Measurements from ENCODE around the gene POU2F3. TPM values are rescaled to one million over a fixed set of nuclear protein-coding genes. Genes with fewer than 3 reads are reported as not detected.
A peak's percentile ranks its signal among the peaks of the same experiment; 100 is the strongest.

POU2F3 gene
- total RNA-seq, 1 experiment from 2014 or later: 0.62 TPM

DNA sequence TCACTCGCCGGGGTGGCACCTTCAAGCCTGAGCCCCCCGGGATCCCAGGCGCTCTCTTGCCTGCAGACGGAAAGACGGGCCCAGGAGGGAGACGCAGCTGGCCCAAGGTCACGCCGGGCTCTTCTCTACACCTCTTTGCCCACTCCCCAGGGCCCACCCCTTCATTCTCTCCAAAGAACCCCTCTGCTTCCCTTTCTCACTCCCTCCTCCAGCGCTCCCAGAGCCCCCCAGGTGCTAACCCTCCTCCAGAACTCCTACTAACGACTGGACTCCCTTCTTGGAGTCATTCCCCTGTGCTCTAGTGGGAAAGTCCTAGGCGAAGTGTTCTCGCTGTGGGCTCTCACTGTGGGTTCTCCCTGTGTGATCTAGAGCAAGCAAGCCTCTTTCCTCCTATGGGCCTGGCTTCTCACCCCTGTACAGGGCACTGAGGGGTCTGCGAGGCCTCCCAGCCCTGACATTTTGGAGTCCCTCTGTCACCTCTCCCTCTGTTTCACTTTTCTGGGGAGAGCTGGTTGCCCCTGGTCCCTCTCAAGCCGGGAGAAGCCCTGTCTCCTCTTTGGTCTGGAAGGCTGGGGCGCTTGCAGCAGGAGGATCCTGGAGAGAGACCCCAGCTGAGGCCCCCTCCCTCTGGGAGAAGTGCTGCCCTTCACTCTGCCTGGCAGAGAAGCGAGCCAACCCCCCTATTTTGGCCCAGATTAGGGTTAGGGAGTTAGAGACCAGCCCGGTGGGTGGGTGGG is 28.2 kb upstream of the POU2F3 start:
- no peak for TF ChIP-seq EZH2phosphoT487 (IDR thresholded peaks at IDR 0.05; ENCODE audit: borderline replicate concordance, low read length)
- TF ChIP-seq EZH2 (IDR thresholded peaks at IDR 0.05; ENCODE audit: low read length, unreplicated experiment): no peak
- TF ChIP-seq, protein P1, sequence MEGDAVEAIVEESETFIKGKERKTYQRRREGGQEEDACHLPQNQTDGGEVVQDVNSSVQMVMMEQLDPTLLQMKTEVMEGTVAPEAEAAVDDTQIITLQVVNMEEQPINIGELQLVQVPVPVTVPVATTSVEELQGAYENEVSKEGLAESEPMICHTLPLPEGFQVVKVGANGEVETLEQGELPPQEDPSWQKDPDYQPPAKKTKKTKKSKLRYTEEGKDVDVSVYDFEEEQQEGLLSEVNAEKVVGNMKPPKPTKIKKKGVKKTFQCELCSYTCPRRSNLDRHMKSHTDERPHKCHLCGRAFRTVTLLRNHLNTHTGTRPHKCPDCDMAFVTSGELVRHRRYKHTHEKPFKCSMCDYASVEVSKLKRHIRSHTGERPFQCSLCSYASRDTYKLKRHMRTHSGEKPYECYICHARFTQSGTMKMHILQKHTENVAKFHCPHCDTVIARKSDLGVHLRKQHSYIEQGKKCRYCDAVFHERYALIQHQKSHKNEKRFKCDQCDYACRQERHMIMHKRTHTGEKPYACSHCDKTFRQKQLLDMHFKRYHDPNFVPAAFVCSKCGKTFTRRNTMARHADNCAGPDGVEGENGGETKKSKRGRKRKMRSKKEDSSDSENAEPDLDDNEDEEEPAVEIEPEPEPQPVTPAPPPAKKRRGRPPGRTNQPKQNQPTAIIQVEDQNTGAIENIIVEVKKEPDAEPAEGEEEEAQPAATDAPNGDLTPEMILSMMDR (conservative IDR thresholded peaks at IDR 0.05; ENCODE audit: low read depth, low read length): no peak
- ATAC-seq (0 out of 2 replicates have a peak, but pooled peaks have one; percentile 4), DNase-seq (peak; percentile 20)
- TSS peak; percentile 38 for BruUV-seq (replicated peaks)
- intact Hi-C loops (cut with micrococcal nuclease): loop anchor here (1.0 to 5.0 kb wide), 4 partner anchors 29 to 92 kb away; no protein-coding TSS in a partner anchor
- Histone ChIP-seq H2AFZ (ENCODE audit: low read length) (no peak overlapping the region), H3F3A (ENCODE audit: low read length, unreplicated experiment) (no peaks in the 10 kb centered on the region), H3K27me3 (ENCODE audit: low read length) (no peaks in the 10 kb centered on the region), H3K9me2 (replicated peaks; ENCODE audit: low read length) (no peaks in the 10 kb centered on the region), H3K9ac (ENCODE audit: low read length) (peak overlapping the region; percentile 76), H3K4me2 (ENCODE audit: low read length) (peak overlapping the region; percentile 91), H4K20me1 (ENCODE audit: low read length) (peaks cover 24% of the 10 kb centered on the region; the same call in 1 of the 2 replicates), H3K4me3 (ENCODE audit: low read length) (peak overlapping the region; percentile 77), H3K9me3 (ENCODE audit: low read length) (no peaks in the 10 kb centered on the region), H3K27ac (ENCODE audit: low read length) (peak overlapping the region; percentile 78), H3K36me3 (ENCODE audit: low read depth, low read length) (peaks cover 10% of the 10 kb centered on the region), H3K4me1 (ENCODE audit: insufficient read depth, low read length) (peaks cover 62% of the 10 kb centered on the region), H3K79me2 (ENCODE audit: low read length) (peaks cover 45% of the 10 kb centered on the region)
- POLR2A ChIA-PET (ENCODE audit: unreplicated experiment): no interaction called here
- CTCF ChIA-PET: no interaction called here

DNA sequence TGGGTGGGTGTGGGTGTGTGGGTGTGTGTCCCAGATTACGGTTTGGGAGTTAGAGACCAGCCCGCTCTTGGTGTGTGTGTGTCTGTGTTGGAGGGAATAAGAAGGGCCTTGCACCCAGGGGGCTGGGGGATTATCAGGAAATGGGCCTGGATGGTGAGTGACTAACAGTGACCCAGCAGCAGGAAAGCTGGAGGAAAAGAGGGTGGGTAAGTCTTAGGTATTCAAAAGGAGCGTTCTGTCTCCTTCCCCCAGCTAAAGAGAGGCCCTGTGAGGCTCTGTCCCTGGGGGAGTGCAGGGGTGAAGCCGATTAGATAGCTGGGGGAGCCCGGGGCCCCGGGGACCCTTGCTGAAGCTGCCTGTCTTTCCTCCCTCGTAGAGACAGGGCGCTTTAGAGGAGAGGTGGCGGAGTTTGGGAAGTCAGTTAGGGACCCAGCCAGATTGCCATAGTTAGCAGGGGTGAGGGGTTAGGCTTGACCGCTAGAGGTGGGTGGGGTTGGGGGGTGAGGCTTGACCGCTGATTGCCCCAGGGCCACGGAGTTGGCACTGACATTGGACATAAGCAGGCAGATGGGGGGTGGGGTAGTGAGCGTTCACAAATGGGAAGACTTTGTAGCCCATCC is 27.6 kb upstream of the POU2F3 start:
- peak overlapping the region; percentile 76 for H3K9ac ChIP-seq (ENCODE audit: low read length)
- ATAC-seq (peak; percentile 6; the same call in 1 of the 2 replicates), DNase-seq (peak; percentile 48)
- intact Hi-C loops (cut with micrococcal nuclease): loop anchor here (2.0 to 5.0 kb wide), 2 partner anchors 30 to 40 kb away; no protein-coding TSS in a partner anchor
- H3K4me3 ChIP-seq (ENCODE audit: low read length): peak overlapping the region; percentile 77
- CTCF ChIA-PET: interaction anchor here (1.0 to 1.6 kb wide), 3 partner anchors 44 to 92 kb away, joined by 3 to 12 read pairs (median 9); no protein-coding TSS in a partner anchor
- peaks cover 10% of the 10 kb centered on the region for H3K36me3 ChIP-seq (ENCODE audit: low read depth, low read length)
- peaks cover 47% of the 10 kb centered on the region for H3K79me2 ChIP-seq (ENCODE audit: low read length)
- H2AFZ ChIP-seq (ENCODE audit: low read length): no peak overlapping the region
- peaks cover 62% of the 10 kb centered on the region for H3K4me1 ChIP-seq (ENCODE audit: insufficient read depth, low read length)
- peaks cover 24% of the 10 kb centered on the region; the same call in 1 of the 2 replicates for H4K20me1 ChIP-seq (ENCODE audit: low read length)
- no peaks in the 10 kb centered on the region for H3K27me3 ChIP-seq (ENCODE audit: low read length)
- peak overlapping the region; percentile 91 for H3K4me2 ChIP-seq (ENCODE audit: low read length)
- TF ChIP-seq EZH2phosphoT487 (IDR thresholded peaks at IDR 0.05; ENCODE audit: borderline replicate concordance, low read length) (no peak), EZH2 (IDR thresholded peaks at IDR 0.05; ENCODE audit: low read length, unreplicated experiment) (no peak)
- TF ChIP-seq, protein P1 (conservative IDR thresholded peaks at IDR 0.05; ENCODE audit: low read depth, low read length): no peak
- TSS peak; percentile 81 for BruUV-seq (replicated peaks)
- no peaks in the 10 kb centered on the region for H3K9me2 ChIP-seq (replicated peaks; ENCODE audit: low read length)
- no peaks in the 10 kb centered on the region for H3F3A ChIP-seq (ENCODE audit: low read length, unreplicated experiment)
- POLR2A ChIA-PET (ENCODE audit: unreplicated experiment): interaction anchor here (0.6 kb wide), 2 partner anchors 32 to 84 kb away, joined by 4 to 7 read pairs; no protein-coding TSS in a partner anchor
- no peaks in the 10 kb centered on the region for H3K9me3 ChIP-seq (ENCODE audit: low read length)
- peak overlapping the region; percentile 32 for H3K27ac ChIP-seq (ENCODE audit: low read length)
